DOHH2 (cell line): ENCODE measurements around the gene SLC1A2.

Experiments
- H3F3A ChIP-seq: fragments of 200-600 bp; sonication (generic), shearing (Covaris generic); 2 replicates; pipeline ENCODE4 v1.6.0; 2016; ENCODE audit warnings: antibody characterized with exemption, mild to moderate bottlenecking; ENCODE audit not compliant: control insufficient read depth, insufficient read depth
- H3K27ac ChIP-seq: fragments of 200-600 bp; sonication (generic); 2 replicates; pipeline ENCODE4 v1.5.1; 2014; ENCODE audit warnings: low read depth, mild to moderate bottlenecking, low read length, moderate library complexity
- H3K27me3 ChIP-seq: fragments of 200-600 bp; sonication (generic); 2 replicates; pipeline ENCODE4 v1.6.1; 2014; ENCODE audit warnings: mild to moderate bottlenecking, low read length, mixed read lengths; ENCODE audit not compliant: control insufficient read depth
- H3K36me3 ChIP-seq: fragments of 200-600 bp; sonication (generic); 2 replicates; pipeline ENCODE4 v1.6.1; 2014; ENCODE audit warnings: mild to moderate bottlenecking, low read length, moderate library complexity, mixed read lengths; ENCODE audit not compliant: control insufficient read depth
- H3K4me1 ChIP-seq: fragments of 200-600 bp; sonication (generic); 2 replicates; pipeline ENCODE4 v1.6.1; 2014; ENCODE audit warnings: mild to moderate bottlenecking, low read length, mixed read lengths; ENCODE audit not compliant: control insufficient read depth
- H3K4me2 ChIP-seq: fragments of 200-600 bp; sonication (generic); 2 replicates; pipeline ENCODE4 v1.6.0; 2014; ENCODE audit warnings: mild to moderate bottlenecking, low read length, moderate library complexity
- H3K4me3 ChIP-seq: fragments of 200-600 bp; sonication (generic); 2 replicates; pipeline ENCODE4 v1.5.1; 2014; ENCODE audit warnings: mild to moderate bottlenecking, low read length, mixed read lengths
- H3K79me2 ChIP-seq: fragments of 200-600 bp; sonication (generic); 2 replicates; pipeline ENCODE4 v1.6.1; 2014; ENCODE audit warnings: mild to moderate bottlenecking, low read length, mixed read lengths; ENCODE audit not compliant: control insufficient read depth
- H3K9me2 ChIP-seq: fragments of 200-600 bp; sonication (generic); replicated peaks from 2 replicates; pipeline ENCODE4 v1.6.1; 2014; ENCODE audit warnings: mild to moderate bottlenecking, low read length, mixed read lengths; ENCODE audit not compliant: control insufficient read depth
- H3K9me3 ChIP-seq: fragments of 200-600 bp; sonication (generic); 2 replicates; pipeline ENCODE4 v1.6.1; 2014; ENCODE audit warnings: antibody characterized with exemption, low read length, mixed read lengths; ENCODE audit not compliant: control insufficient read depth, insufficient read depth
- H4K20me1 ChIP-seq: fragments of 200-600 bp; sonication (generic); 2 replicates; pipeline ENCODE4 v1.6.0; 2014; ENCODE audit warnings: low read depth, mild to moderate bottlenecking, antibody characterized with exemption, low read length, moderate library complexity; ENCODE audit not compliant: control insufficient read depth, insufficient read depth
- EZH2phosphoT487 ChIP-seq: fragments of 200-600 bp; sonication (generic); IDR thresholded peaks from 2 replicates; pipeline ENCODE4 v1.6.1; 2017; ENCODE audit warnings: borderline replicate concordance, mild to moderate bottlenecking, antibody characterized with exemption, low read length, moderate library complexity, mixed read lengths
- TF ChIP-seq, protein P1 (sequence below): fragments of 200-600 bp; sonication (generic); IDR thresholded peaks from one replicate; pipeline ENCODE4 v1.5.1; 2014; ENCODE audit warnings: antibody characterized with exemption, mild to moderate bottlenecking, low read depth, low read length; ENCODE audit not compliant: poor library complexity, severe bottlenecking

SLC1A2 gene

DNA sequence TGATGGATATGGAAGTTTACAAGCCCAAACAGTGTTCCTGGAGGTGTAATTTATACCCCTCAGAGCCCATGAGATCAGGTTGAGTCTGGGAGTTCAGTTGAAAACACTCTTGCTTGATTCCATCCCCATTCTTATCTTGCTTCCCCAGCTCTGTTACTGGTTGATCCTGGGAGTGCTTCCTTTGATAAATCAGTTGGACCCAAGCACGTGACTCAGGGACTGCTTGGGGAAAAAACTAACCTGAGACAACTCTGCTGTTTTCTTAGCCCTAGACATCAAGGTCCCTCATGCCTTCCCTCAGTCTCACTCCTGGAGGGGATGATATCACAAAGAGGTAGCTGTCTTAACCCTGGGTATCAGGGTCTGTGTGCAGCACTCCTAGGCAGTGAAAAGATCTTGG, 35.0 kb upstream of the SLC1A2 start:
- no peaks in the 10 kb centered on the region for H3F3A ChIP-seq
- TF ChIP-seq EZH2phosphoT487: no peak
- TF ChIP-seq, protein P1, sequence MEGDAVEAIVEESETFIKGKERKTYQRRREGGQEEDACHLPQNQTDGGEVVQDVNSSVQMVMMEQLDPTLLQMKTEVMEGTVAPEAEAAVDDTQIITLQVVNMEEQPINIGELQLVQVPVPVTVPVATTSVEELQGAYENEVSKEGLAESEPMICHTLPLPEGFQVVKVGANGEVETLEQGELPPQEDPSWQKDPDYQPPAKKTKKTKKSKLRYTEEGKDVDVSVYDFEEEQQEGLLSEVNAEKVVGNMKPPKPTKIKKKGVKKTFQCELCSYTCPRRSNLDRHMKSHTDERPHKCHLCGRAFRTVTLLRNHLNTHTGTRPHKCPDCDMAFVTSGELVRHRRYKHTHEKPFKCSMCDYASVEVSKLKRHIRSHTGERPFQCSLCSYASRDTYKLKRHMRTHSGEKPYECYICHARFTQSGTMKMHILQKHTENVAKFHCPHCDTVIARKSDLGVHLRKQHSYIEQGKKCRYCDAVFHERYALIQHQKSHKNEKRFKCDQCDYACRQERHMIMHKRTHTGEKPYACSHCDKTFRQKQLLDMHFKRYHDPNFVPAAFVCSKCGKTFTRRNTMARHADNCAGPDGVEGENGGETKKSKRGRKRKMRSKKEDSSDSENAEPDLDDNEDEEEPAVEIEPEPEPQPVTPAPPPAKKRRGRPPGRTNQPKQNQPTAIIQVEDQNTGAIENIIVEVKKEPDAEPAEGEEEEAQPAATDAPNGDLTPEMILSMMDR: no peak

DNA sequence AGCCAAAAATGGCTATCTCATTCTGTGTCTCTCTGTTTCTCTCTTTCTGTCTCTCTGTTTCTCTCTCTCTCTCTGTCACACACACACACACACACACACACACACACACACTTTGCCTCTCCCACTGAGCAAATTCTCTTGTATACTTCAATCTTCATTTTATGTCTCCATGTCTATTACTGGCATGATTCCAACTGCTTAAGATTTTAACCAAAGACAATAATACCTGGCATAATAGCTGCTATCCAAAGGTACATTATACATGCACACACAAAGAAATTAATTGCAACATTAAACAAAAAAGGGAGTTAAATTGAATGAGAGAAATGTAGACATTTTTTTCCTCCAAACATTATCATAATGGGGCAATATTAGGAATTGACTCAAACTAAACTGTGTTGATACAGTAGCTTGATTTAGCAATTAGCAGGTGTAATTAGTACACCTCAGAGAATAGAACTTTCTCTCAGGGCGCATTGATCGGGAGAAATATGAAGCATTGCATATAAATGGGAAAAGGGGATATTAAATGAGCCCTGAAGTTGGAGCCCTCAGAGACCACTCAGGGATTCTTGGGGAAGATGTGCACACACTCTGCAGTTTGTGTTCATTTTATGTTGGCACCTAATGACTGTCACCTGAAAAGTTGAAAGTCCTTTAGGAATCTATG, 17.4 kb upstream of the SLC1A2 start:
- H4K20me1 ChIP-seq: no peaks in the 10 kb centered on the region
- no peak overlapping the region for H3K4me2 ChIP-seq
- H3K4me1 ChIP-seq: no peaks in the 10 kb centered on the region
- H3K27ac ChIP-seq: no peak overlapping the region
- H3K9me3 ChIP-seq: no peaks in the 10 kb centered on the region; the same call in 1 of the 2 replicates
- no peaks in the 10 kb centered on the region for H3K36me3 ChIP-seq
- no peak overlapping the region for H3K4me3 ChIP-seq
- H3F3A ChIP-seq: no peaks in the 10 kb centered on the region
- peaks cover 7% of the 10 kb centered on the region; the same call in 1 of the 2 replicates for H3K27me3 ChIP-seq
- no peaks in the 10 kb centered on the region for H3K79me2 ChIP-seq
- no peak for TF ChIP-seq EZH2phosphoT487
- TF ChIP-seq, protein P1: no peak
- no peaks in the 10 kb centered on the region for H3K9me2 ChIP-seq

More for the DNA sequence above, 35.0 kb upstream of the SLC1A2 start:
- Histone ChIP-seq H3K9me2 (no peaks in the 10 kb centered on the region), H3K4me2 (no peak overlapping the region), H3K27ac (no peak overlapping the region), H4K20me1 (no peaks in the 10 kb centered on the region), H3K36me3 (no peaks in the 10 kb centered on the region), H3K4me1 (peaks cover 10% of the 10 kb centered on the region), H3K79me2 (no peaks in the 10 kb centered on the region), H3K4me3 (no peak overlapping the region), H3K27me3 (no peaks in the 10 kb centered on the region), H3K9me3 (no peaks in the 10 kb centered on the region)

DNA sequence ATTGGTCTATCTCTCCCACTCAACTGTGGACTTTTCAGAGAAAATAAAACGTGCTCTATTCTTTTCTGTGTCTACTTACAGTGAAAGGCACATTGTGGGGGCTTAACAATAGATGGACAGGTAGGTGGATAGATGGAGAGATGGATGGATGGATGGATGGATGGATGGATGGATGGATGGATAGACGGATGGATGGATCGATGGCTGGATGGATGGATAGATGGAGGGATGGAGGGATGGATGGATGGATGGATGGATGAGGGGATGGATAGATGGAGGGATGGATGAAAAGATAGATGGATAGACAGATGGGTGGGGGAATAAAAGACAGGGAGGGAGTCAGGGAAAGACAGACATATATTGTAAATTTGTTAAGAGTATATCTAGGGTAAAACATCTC, 14.2 kb upstream of the SLC1A2 start:
- Histone ChIP-seq H3K9me2 (no peaks in the 10 kb centered on the region), H3F3A (no peaks in the 10 kb centered on the region), H3K27ac (no peak overlapping the region), H3K4me2 (no peak overlapping the region), H3K27me3 (no peaks in the 10 kb centered on the region), H4K20me1 (no peaks in the 10 kb centered on the region), H3K79me2 (no peaks in the 10 kb centered on the region), H3K4me3 (no peak overlapping the region), H3K4me1 (no peaks in the 10 kb centered on the region), H3K36me3 (no peaks in the 10 kb centered on the region), H3K9me3 (no peaks in the 10 kb centered on the region)
- TF ChIP-seq, protein P1: no peak
- no peak for TF ChIP-seq EZH2phosphoT487
